ENCODE measurements around the gene HCST.

GRCh38 chr19:35887197-35887596, 15.1 kb upstream of the HCST start:
- TF ChIP-seq POLR2A (IDR thresholded peaks at IDR 0.05) (no peak), CTCF (IDR thresholded peaks at IDR 0.05) (no peak)
